Glomerular endothelial cell (primary cell): ENCODE measurements around the gene ITGA8. TPM values are rescaled to one million over a fixed set of nuclear protein-coding genes. Genes with fewer than 3 reads are reported as not detected.
"Not testable (repeated sequence)": the region's sequence is repeated elsewhere in the genome, so short reads cannot be mapped to it uniquely, and the experiment has no call there.

Experiments used
- DNase-seq: peaks from one replicate; pipeline ENCODE4 v3.0.0-alpha.2; 2011; ENCODE audit warnings: low read depth, low spot score; ENCODE audit errors: extremely low read depth
- total RNA-seq: library from RNA; depleted of rRNA; stranded (reverse); fragments of >200 nt; gene quantifications from 2 replicates; pipeline ENCODE4 v1.2.3, GENCODE V29; 2015

The ITGA8 gene
- total RNA-seq, result 2.1 and 9.5 TPM in 2 replicates

DNA sequence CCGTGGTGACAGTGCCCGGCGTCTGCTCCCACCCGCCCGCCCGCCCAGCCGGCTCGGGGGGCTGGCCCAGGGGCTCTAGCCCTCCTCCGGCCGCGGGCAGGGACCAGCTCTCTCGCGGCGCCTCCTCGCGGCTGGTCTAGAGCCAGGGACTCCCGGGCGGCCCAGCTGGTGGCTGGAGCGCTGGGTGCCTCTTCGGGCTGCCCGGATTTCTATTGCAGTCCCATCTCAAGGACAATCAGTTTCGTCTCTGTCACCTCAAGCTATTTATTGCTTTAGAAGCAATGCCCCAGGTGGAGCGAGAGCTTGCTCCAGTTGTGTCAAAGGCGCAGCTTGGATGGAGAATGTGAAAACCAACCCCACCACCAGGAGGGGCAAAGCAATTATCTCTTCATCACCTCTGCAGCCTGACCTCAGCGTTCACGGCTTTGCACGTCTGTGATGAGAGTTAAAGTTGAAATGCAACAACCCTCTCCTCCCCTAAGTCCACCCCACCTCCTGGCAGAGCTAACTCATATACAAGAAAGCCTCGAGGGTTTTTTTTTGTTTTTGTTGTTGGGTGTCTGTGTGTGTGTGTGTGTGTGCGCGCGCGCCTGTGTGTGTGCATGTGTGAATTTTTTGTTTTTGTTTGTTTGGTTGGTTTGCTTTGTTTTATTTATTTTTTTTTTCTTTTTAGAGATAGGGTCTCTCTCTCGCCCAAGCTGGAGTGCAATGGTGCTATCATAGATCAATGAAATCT, at the start of gene ITGA8:
Gene ITGA8 (minus strand): TSS at position 24 of the 736 bp plus-strand sequence. CDS start 151 bp downstream, outside the sequence.
- no peak for DNase-seq

DNA sequence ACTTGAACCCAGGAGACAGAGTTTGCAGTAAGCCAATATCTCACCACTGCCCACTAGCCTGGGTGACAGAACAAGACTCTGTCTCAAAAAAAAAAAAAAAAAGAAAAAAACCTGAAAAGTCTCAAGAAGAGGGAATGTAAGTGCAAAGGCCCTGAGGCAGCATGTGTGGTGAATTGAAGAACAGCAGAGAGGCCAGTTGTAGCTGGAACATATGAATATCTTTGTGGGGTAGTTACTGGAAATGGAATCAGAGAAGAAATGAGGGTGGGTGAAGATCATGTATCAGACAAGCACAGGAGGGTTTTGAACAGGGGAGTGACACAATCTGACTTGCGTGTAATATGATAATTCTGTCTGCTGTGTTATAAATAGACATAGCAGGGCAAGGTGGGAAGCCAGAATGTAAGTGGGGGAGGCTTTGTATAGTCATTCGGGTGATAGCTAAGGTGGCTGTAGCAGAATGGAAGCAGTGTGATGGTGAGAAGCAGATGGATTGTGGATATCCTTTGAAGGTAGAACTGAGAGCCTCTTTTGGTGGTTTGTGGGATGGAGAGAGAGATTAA, 45.3 kb upstream of the ITGA8 start:
- DNase-seq, result no peak

DNA sequence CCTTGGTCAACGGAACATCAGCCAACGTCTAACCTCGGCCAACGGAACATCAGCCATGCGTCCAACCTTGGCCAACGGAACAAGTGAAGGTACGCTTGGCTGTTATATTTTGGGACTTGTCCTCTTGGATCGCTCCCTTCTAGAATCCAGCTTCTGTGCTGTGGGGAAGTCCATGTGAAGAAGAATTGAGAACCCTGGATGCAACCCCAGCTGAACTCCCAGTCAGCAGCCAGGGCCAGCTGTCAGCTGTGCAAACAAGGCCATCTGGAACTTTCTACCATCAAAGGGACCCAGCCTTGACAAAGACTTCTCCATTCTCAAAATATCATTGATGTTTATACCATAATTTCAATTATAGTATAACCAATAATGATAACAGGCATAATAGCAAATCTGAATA, 43.3 kb upstream of the ITGA8 start:
- DNase-seq, result no peak

DNA sequence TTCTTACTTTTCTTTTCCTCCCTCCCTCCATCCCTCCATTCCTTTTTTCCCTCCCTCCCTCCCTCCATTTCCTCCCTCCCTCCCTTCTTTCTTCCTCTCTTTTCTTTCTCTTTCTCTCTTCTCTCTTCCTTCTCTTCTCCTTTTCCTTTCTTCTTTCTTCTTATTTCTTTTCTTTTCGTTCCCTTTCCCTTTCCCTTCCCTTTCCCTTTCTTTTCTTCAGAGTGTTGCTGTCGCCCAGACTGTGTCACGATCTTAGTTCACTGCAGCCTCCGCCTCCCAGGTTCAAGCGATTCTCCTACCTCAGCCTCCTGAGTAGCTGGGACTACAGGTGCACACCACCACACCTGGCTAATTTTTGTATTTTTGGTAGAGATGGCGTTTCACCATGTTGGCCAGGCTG, 42.5 kb upstream of the ITGA8 start:
- DNase-seq, result not testable (repeated sequence)

DNA sequence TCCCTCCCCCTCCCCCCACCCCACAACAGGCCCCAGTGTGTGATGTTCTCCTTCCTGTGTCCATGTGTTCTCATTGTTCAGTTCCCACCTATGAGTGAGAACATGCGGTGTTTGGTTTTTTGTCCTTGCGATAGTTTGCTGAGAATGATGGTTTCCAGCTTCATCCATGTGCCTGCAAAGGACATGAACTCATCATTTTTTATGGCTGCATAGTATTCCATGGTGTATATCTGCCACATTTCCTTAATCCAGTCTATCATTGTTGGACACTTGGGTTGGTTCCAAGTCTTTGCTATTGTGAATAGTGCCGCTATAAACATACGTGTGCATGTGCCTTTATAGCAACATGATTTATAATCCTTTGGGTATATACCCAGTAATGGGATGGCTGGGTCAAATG, 41.5 kb upstream of the ITGA8 start:
- not testable (repeated sequence) for DNase-seq

DNA sequence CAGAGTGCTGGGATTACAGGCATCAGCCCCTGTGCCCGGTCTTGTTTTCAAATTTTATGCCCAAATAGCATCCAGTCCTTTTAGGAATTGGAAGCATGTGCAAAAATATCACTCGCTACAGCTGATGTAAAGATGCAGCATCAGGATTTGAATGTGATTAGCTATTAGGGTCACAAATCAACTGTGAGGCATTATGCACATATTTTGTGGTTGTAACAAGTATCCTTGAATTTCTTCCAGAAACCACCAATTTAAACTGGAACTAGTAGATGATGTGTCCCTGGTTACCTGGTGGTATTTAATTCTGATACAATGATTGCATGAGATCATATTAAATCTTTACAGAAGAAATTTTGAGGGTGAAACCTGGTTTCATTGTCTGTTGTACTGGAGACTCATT, 41.0 kb upstream of the ITGA8 start:
- DNase-seq, result no peak

DNA sequence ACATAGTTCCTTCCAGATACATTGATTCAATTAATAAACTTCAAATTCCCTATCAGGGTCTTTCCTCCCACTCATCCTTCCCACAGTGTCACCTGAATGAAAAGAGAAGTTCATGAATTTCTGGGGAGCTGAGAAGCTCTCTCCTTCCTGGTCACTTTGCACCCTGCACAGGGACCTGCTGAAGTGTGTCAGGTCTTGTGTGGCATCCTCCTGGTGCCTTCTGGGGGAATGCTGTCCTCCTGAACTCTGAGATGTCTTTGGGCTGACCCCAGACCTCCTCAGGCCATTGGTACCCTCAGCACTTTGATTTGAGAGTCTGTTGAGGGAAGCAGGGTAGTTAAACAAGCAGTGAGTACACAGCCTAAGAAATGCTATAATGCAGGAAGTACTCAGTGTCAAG, 39.5 kb upstream of the ITGA8 start:
- DNase-seq, result no peak

DNA sequence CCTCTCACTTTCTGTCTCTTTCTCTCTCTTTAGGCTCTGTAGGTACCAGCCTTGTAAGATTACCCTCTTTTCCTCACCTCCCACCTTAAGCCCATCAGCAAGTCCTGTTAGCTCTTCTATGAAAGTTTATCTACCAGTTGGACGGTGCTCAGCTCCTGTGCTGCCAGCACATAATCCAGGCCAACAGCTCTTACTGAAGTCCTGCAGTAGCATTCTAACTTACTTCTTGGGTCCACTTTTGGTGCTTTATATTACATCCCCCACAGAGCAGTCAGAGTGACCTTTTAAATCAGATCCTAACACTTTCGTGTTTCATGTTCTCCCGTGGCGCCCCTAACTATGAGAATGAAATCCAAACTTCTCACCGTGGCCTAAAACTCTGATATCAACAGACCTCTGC, 38.9 kb upstream of the ITGA8 start:
- no peak for DNase-seq

DNA sequence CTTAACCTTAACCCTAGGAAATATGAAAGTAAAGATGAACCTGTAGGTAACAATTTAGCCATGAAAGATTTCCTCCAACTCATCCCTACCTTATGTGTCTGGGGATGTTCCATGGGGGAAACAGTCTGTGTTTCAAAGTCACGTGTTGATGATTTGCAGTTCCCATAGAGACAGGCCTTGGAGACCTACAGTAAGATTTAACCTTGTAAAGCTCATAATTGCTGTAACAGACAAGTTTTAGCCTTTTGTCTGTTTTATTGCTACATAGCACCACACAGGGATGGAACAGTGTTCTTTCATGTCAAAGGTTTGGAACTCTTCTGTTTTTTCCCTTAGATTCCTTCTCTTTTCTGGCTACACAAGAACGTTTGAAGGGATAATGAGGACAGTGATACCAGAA, 35.2 kb upstream of the ITGA8 start:
- no peak for DNase-seq

DNA sequence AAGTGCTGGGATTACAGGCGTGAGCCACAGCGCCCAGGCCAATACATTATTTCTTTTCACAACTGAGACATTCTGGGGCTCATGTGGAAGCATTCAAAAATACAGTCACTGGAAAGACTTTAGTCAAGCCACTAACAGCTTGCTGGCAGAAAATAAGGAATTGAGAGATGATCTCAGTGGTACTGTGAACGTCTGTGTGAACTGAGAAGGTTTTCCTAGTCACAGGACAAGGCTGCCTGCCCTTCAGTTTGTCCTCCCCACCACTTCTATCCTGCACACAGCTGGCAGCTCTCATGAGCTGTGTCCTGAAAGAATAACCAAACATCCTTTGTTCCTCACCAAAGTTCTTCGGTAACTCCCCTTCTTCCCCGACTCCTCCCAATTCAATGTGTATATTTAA, 31.3 kb upstream of the ITGA8 start:
- no peak for DNase-seq

DNA sequence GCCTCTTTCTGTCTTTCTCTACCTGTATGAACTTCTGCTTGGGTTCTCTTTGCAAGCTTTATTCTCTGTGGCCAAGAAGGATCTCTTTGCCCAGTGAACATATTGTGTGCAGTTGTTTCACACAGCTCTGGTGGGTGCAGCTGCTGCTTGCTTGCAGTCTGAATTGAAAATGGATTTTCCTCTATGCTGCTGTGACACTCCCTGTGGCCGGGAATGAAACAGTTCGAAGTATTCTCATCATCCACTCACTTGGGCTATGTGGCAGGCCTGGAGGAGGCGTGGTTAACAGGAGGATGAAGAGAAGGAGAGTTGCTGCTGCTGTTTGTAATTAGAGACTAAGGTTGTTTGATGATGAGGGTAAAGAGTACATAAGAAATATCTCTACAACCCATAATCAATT, 28.4 kb upstream of the ITGA8 start:
- DNase-seq, result no peak

DNA sequence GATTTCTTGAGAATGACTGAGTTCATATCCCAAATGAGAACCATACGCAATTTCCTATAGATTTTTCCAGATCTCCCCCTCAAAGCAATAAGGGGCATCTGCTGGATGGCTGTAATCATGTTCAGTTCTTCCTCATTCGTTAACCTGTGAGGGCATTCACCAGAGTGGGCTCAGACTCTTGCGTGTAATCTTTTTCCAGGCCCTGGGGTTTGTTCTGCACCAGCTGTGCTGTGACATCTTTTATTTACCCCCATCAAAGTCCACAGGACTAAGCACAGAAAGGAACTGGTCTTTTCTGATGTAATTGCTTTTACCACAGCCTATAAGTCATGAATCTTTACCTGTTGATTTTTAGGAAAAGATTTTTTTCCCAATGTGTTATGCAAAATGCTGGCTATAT, 27.9 kb upstream of the ITGA8 start:
- no peak for DNase-seq

DNA sequence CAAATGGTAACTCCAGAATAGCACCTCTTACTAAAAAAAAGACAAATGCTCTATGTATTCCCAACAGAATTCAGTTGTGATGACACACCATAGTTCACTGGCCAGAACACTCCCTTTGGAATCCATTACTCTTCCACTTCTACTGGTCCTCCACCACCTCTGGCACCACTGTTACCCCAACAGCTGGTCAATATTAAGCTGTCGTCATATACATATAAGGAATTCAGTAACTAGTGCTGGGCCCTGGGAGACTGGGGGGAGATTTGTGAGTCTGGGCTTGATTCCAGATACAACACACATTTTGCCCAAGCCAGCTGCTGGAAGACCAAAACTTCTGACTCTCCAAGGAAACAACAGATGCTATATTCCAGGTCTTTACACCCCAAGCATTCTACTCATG, 26.0 kb upstream of the ITGA8 start:
- DNase-seq, result no peak

DNA sequence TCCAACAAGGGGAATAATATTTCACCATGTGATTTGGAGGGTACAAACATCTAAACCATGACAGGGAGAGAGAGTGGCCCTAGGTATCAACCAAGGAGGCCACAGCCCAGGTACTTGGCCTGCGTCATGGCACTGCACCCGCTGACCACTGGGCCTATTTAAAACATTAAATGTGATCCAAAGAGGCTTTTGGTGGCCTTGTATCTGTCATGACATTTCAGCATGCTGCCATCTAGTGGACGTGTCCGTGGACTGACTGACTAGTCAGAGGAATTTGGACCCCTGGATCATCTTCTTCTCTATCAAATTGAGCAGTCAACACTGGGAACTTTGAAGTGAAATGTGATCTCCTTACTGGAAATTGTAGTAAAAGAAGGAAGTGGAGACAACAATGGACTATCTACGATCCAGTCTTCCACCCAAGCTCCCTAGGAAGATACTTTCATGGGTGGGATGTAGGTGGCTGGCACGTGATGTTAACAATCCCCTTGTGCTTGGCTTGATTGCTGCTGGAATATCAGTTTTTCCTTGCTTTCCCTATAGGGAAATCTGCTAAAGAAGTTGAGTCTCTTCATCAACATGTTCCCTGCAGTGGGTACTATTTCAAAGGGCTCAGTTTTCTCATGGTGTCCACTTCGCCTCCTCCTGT, 24.6 kb upstream of the ITGA8 start:
- DNase-seq, result peak; percentile 51

DNA sequence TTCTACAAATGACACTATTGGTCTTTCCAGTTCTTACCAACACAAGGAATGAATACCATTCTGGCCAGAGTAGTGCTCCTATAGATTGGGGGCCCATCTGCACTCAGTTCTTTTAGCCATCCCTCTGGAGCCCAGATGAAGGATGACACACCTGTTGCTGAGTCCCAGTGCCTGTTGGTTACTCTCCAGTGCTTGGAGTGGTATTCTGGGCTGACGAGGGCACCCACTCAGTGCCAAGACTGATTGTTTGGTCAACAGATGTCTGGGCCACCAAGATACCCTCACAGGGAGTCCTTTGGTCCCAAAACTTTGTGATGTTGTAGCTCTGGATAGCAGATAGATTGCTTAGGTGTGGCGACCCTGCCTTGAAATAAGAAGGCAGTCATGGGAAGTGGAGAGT, 23.7 kb upstream of the ITGA8 start:
- DNase-seq, result no peak

DNA sequence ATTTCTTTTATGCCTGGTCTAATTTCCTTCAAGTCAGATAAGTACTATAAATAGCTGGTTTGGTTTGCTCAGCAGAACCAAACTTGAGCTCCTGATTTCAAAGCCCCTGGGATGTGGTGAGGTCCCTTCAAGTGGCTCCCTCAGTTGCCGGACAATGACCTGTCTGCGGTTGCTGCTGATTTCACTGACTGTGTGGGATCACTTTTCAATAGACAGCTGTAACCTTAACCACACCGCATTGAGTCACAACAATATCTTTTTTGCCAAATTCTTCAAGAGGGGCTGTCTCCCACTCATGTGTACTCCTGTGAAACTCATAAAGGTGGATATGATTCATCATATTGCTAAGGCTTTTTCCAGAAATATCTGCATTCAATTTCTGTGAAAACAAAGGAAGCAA, 23.1 kb upstream of the ITGA8 start:
- no peak for DNase-seq

DNA sequence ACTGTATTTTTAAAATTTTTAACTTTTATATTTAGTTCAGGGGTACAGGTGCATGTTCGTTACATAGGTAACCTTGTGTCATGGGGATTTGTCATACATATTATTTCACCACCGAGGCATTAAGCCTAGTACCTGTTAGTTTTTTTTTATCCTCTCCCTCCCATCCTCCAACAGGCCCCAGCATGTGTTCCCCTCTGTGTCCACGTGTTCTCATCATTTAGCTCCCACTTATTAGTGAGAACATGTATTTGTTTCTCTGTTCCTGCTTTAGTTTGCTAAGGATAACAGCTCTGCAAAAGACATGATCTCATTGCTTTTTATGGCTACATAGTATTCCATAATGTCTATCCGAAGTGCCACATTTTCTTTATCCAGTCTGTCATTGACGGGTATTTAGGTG, 22.4 kb upstream of the ITGA8 start:
- no peak for DNase-seq

DNA sequence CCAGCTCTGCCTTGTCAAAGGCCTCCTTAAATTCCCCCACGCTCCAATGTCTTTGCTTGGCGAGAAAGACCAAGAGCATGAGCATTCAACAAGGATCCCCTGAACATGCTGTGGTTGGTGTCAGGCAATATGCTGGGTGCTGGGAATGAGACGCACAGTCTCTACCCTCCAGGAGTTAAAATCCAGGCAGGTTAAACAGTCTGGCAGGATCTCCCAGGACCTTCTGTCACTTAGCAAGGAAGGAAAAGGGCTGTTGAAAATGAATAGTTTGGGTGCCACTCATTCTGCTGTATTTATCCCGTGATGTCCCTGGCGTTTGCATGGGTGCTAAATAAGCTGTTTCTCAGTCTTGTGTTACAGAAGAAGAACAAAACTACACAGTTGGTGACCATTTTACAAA, 21.9 kb upstream of the ITGA8 start:
- no peak for DNase-seq

DNA sequence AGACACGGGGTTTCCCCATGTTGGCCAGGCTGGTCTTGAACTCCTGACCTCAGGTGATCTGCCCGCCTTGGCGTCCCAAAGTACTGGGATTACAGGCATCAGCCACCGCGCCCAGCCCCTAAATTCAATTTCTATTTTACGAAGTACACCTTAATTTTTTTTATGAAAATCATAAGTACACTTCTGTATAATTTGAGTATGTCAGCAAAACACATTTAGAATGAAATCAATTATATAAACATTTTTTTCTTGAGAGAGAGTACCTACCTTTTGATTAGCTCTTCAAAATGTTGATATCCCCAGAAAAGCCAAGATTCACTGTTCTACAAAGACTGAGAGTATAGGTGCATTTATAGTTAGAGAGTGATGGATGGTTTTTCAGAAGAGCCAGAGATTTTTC, 20.5 kb upstream of the ITGA8 start:
- DNase-seq, result no peak

DNA sequence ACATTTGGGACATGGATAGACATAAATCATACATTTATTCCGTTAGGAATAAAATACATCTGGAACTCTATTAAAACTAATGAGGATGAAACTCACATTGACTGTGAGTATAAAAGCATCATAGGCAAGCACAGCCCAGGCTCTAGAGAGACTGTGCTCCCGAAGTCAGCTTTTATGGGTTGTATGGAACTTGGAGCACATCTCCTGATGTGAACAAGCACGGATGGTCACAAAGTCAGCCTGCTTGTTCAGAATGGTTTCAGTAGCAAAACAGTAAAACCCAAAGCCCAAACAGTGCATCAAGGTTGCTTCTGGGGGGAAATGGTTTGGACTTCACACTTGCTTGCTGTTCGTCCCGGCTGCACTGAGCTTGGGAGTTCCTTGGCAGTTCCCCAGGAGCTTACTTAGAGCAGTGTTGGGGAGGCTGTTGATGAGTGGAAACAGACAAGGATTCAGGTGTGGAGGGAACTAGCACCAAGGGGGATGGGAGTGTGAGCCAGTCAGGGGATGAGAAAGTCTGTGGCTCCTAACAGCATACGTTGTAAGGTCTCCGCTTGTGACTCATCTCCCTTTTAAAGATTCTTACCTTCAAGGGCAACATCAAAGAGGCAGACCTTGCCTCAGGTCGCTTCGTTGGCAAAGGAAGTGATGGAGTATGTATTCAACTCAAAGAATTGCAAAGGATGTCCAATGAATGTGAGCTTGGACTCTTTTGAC, 19.7 kb upstream of the ITGA8 start:
- DNase-seq, result no peak

DNA sequence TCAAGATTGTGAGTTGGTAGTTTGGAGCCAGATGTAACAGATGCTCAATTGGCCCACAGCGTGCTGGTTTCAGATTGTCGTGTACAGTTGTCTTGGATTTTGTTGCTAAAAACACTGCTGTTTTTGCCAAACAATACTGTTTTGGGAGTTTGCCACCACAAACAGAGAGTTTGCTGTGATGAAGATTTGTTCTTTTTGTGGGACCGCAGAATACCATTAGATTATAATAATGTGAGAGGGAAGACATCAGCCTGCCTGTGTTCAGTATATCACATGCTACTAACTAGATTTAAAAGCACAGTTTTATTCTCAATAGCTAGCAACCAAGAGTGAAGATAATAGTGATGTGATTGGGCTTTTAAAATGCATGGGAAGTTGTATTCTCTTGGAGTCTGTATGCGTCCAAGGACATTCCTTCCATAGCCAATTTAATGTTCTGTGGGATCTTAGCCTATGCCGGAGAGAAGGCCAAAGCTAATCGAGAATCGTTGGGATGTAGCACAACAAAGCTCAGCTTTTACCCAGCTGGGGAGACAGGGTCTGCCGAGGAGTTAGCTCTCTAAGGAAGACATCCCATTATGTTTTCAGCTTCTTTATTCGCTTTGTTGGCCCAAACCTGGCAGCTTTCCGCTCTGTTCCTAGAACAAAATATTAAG, 18.7 kb upstream of the ITGA8 start:
- no peak for DNase-seq
